H1 (cell line): ENCODE data around the gene PRAF2.

Source experiments
- CREB1 ChIP-seq: IDR thresholded peaks from 2 replicates; pipeline ENCODE4 v1.6.1; 2012; ENCODE audit warnings: inconsistent platforms
- CTCF ChIP-seq, 3 experiments: IDR thresholded peaks; 1 replicate in 2 of 3; 2 replicates in 1 of 3; pipeline versions ENCODE4 v1.5.1 to v1.6.1; 2011; ENCODE audit warnings: low read length in 3 of 3, mild to moderate bottlenecking in 3 of 3, inconsistent platforms in 2 of 3, low read depth in 1 of 3, moderate library complexity in 1 of 3; ENCODE audit not compliant: insufficient read depth in 1 of 3; ENCODE audit errors: control extremely low read depth in 1 of 3
- EZH2 ChIP-seq: fragments of 200-600 bp; sonication (generic); IDR thresholded peaks from 2 replicates; pipeline ENCODE4 v1.7.1; 2012; ENCODE audit warnings: low read depth, mild to moderate bottlenecking, moderate library complexity, low read length, inconsistent platforms; ENCODE audit not compliant: severe bottlenecking
- MAX ChIP-seq: IDR thresholded peaks from 2 replicates; pipeline ENCODE4 v1.6.1; 2012; ENCODE audit warnings: inconsistent platforms
- SUZ12 ChIP-seq: fragments of 200-600 bp; sonication (generic); IDR thresholded peaks from 2 replicates; pipeline ENCODE4 v1.6.1; 2012; ENCODE audit warnings: mild to moderate bottlenecking, inconsistent platforms, low read length, moderate library complexity, mixed read lengths

GRCh38 chrX:49063715-49064114 lies 10.1 kb downstream of the PRAF2 start:
- no peak for TF ChIP-seq SUZ12
- TF ChIP-seq CREB1, result no peak
- no peak for TF ChIP-seq MAX
- no peak for TF ChIP-seq CTCF (IDR thresholded peaks at IDR 0.05; ENCODE audit: control extremely low read depth in 1 of 3, insufficient read depth in 1 of 3, low read depth in 1 of 3, low read length in 3 of 3)
- TF ChIP-seq EZH2, result no peak
